AG20443 (cell line): Measurements from ENCODE around the gene KCNRG.
"Not testable (repeated sequence)": the region's sequence is repeated elsewhere in the genome, so short reads cannot be mapped to it uniquely, and the experiment has no call there.

Source experiments
- DNase-seq: peaks from one replicate; pipeline ENCODE4 v3.0.0; 2012; ENCODE audit warnings: low spot score, mixed read lengths

KCNRG gene

GRCh38 chr13:50011461-50011860, 3.8 kb upstream of the KCNRG start:
- no peak for DNase-seq

GRCh38 chr13:50012396-50013169, 2.7 kb upstream of the KCNRG start:
- DNase-seq: no peak

GRCh38 chr13:50014386-50014785, 858 bp upstream of the KCNRG start:
- DNase-seq: no peak

GRCh38 chr13:50015750-50016149, 506 bp downstream of the KCNRG start:
- DNase-seq: no peak

GRCh38 chr13:50016444-50016843, 1.2 kb downstream of the KCNRG start:
- no peak for DNase-seq

GRCh38 chr13:50017819-50018218, 2.6 kb downstream of the KCNRG start:
- no peak for DNase-seq

GRCh38 chr13:50025436-50025835, 10.2 kb downstream of the KCNRG start:
- no peak for DNase-seq

- no peak for DNase-seq
These were observed 11.7 kb downstream of the KCNRG start for GRCh38 chr13:50026788-50027473.

GRCh38 chr13:50030315-50030714, 15.1 kb downstream of the KCNRG start:
- DNase-seq: no peak

- DNase-seq: peak; percentile 22
These were observed 18.5 kb downstream of the KCNRG start for GRCh38 chr13:50033725-50034124.

GRCh38 chr13:50037788-50038187, 22.5 kb downstream of the KCNRG start:
- no peak for DNase-seq

- no peak for DNase-seq
These were observed 23.0 kb downstream of the KCNRG start for GRCh38 chr13:50038266-50038665.

- no peak for DNase-seq
These were observed 37.2 kb downstream of the KCNRG start for GRCh38 chr13:50052478-50052877.

GRCh38 chr13:50053844-50054243, 38.6 kb downstream of the KCNRG start:
- DNase-seq: no peak

GRCh38 chr13:50055454-50055853, 40.2 kb downstream of the KCNRG start:
- no peak for DNase-seq

GRCh38 chr13:50060718-50061117, 45.5 kb downstream of the KCNRG start:
- no peak for DNase-seq

GRCh38 chr13:50062336-50062735, 47.1 kb downstream of the KCNRG start:
- not testable (repeated sequence) for DNase-seq

GRCh38 chr13:50065712-50066111, 50.5 kb downstream of the KCNRG start:
- DNase-seq: no peak

- DNase-seq: no peak
These were observed 53.3 kb downstream of the KCNRG start for GRCh38 chr13:50068508-50068907.

GRCh38 chr13:50069261-50069660, 54.0 kb downstream of the KCNRG start:
- no peak for DNase-seq

- DNase-seq: no peak
These were observed 54.9 kb downstream of the KCNRG start for GRCh38 chr13:50070186-50070585.
